SU-DHL-6 (cell line): Measurements from ENCODE around the gene CBFA2T2.

Experiments used
- H2AFZ ChIP-seq: fragments of 200-600 bp; sonication (generic); 2 replicates; pipeline ENCODE4 v1.6.1; 2014; ENCODE audit warnings: low read depth, mild to moderate bottlenecking, moderate library complexity, mixed read lengths, antibody characterized with exemption, low read length; ENCODE audit not compliant: severe bottlenecking
- H3F3A ChIP-seq: fragments of 200-600 bp; shearing (Covaris generic); 2 replicates; pipeline ENCODE4 v1.6.0; 2016; ENCODE audit warnings: antibody characterized with exemption, mild to moderate bottlenecking; ENCODE audit not compliant: insufficient read depth
- H3K27ac ChIP-seq: fragments of 200-600 bp; sonication (generic); 2 replicates; pipeline ENCODE4 v1.5.1; 2016; ENCODE audit warnings: low read depth, mild to moderate bottlenecking, low read length, moderate library complexity, mixed read lengths
- H3K27me3 ChIP-seq: fragments of 200-600 bp; sonication (generic), shearing (Covaris generic); 2 replicates; pipeline ENCODE4 v1.6.0; 2014; ENCODE audit warnings: mild to moderate bottlenecking, low read length
- H3K36me3 ChIP-seq: fragments of 200-600 bp; sonication (generic); 2 replicates; pipeline ENCODE4 v1.6.1; 2014; ENCODE audit warnings: mild to moderate bottlenecking, low read length, mixed read lengths
- H3K4me2 ChIP-seq: fragments of 300-600, 200-600 bp; shearing (Covaris generic), sonication (generic); 2 replicates; pipeline ENCODE4 v1.6.0; 2014; ENCODE audit warnings: low read length, low read depth, mild to moderate bottlenecking; ENCODE audit not compliant: poor library complexity, severe bottlenecking
- H3K4me3 ChIP-seq: fragments of 200-600 bp; sonication (generic); 2 replicates; pipeline ENCODE4 v1.5.1; 2014; ENCODE audit warnings: antibody characterized with exemption, low read length, mild to moderate bottlenecking, mixed read lengths; ENCODE audit not compliant: insufficient read depth, poor library complexity, severe bottlenecking
- H3K79me2 ChIP-seq: fragments of 200-600 bp; sonication (generic); 2 replicates; pipeline ENCODE4 v1.6.1; 2014; ENCODE audit warnings: mild to moderate bottlenecking, low read length, moderate library complexity; ENCODE audit not compliant: insufficient read depth
- H3K9ac ChIP-seq: fragments of 200-600 bp; sonication (generic); 2 replicates; pipeline ENCODE4 v1.7.0; 2014; ENCODE audit warnings: mild to moderate bottlenecking, low read length
- H3K9me2 ChIP-seq: fragments of 200-600 bp; sonication (generic); replicated peaks from 2 replicates; pipeline ENCODE4 v1.6.1; 2014; ENCODE audit warnings: low read length; ENCODE audit not compliant: insufficient read depth
- H3K9me3 ChIP-seq: fragments of 200-600 bp; sonication (generic); 2 replicates; pipeline ENCODE4 v1.6.1; 2014; ENCODE audit warnings: low read length, mixed read lengths; ENCODE audit not compliant: insufficient read depth
- H4K20me1 ChIP-seq: fragments of 200-600 bp; sonication (generic); 2 replicates; pipeline ENCODE4 v1.6.1; 2014; ENCODE audit warnings: low read depth, mild to moderate bottlenecking, antibody characterized with exemption, low read length, moderate library complexity, mixed read lengths
- EZH2phosphoT487 ChIP-seq: fragments of 200-600 bp; sonication (generic), shearing (Covaris generic); conservative IDR thresholded peaks from 2 replicates; pipeline ENCODE4 v1.6.1; 2018; ENCODE audit warnings: mild to moderate bottlenecking, antibody characterized with exemption, low read length, moderate library complexity, mixed read lengths
- TF ChIP-seq, protein P1 (sequence below): fragments of 200-600 bp; sonication (generic); IDR thresholded peaks from one replicate; pipeline ENCODE4 v1.5.1; 2017; ENCODE audit warnings: antibody characterized with exemption, mild to moderate bottlenecking, low read length, moderate library complexity; ENCODE audit not compliant: insufficient read depth, poor library complexity, severe bottlenecking

The CBFA2T2 gene

DNA sequence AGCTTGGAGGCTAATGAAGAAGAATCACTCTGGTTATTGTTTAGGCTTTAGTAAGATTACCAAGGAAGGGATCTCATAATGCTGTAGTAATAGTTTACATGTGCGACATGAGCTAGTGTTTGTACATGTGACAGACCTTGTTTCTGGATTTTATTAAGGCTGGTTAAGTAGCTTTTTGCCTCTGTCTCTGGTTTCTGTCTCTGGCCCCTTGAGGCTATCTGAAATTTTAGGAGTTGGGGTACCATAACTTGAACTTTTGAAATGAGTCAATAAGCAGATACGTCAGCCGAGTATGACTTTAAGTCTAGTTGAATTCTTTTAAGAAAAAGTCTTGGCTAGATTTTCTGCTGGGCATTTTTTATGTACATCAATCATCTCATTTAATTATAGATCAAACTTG is 9.5 kb downstream of the CBFA2T2 start:
- Histone ChIP-seq H3K27me3 (no peaks in the 10 kb centered on the region), H3K79me2 (no peaks in the 10 kb centered on the region), H3F3A (no peaks in the 10 kb centered on the region), H3K9me3 (no peaks in the 10 kb centered on the region), H4K20me1 (no peaks in the 10 kb centered on the region), H3K36me3 (no peaks in the 10 kb centered on the region), H3K9me2 (no peaks in the 10 kb centered on the region), H3K4me3 (no peak overlapping the region), H3K9ac (no peak overlapping the region), H2AFZ (no peak overlapping the region), H3K4me2 (no peak overlapping the region), H3K27ac (no peak overlapping the region)
- no peak for TF ChIP-seq EZH2phosphoT487
- TF ChIP-seq, protein P1, sequence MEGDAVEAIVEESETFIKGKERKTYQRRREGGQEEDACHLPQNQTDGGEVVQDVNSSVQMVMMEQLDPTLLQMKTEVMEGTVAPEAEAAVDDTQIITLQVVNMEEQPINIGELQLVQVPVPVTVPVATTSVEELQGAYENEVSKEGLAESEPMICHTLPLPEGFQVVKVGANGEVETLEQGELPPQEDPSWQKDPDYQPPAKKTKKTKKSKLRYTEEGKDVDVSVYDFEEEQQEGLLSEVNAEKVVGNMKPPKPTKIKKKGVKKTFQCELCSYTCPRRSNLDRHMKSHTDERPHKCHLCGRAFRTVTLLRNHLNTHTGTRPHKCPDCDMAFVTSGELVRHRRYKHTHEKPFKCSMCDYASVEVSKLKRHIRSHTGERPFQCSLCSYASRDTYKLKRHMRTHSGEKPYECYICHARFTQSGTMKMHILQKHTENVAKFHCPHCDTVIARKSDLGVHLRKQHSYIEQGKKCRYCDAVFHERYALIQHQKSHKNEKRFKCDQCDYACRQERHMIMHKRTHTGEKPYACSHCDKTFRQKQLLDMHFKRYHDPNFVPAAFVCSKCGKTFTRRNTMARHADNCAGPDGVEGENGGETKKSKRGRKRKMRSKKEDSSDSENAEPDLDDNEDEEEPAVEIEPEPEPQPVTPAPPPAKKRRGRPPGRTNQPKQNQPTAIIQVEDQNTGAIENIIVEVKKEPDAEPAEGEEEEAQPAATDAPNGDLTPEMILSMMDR: no peak

DNA sequence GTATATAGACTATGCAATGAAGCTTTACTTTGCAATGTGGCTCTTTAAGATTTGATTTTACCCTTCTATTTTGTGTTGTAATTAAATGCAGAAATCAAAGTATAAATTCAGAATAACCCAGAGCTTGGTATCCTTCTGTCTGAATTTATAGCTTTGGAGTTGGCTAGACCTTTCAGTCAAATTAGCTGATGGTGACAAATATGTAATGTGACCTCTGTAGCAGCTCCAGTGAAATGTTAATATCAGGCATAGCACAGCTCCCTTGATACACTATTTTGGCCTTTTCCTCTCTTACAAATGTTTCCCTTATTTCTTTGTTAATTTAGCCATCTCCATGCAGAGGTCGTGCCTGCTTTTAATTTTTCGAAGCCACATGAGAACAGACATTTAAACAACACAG is 11.1 kb downstream of the CBFA2T2 start:
- Histone ChIP-seq H3K27ac (no peak overlapping the region), H3K4me3 (no peak overlapping the region), H4K20me1 (0 out of 2 replicates have a peak, but pooled peaks cover 4% of the 10 kb centered on the region), H3K36me3 (no peaks in the 10 kb centered on the region), H3K4me2 (no peak overlapping the region), H3K79me2 (no peaks in the 10 kb centered on the region), H3F3A (no peaks in the 10 kb centered on the region), H3K9me2 (no peaks in the 10 kb centered on the region), H2AFZ (no peak overlapping the region), H3K9me3 (no peaks in the 10 kb centered on the region), H3K9ac (no peak overlapping the region), H3K27me3 (no peaks in the 10 kb centered on the region)
- no peak for TF ChIP-seq EZH2phosphoT487
- TF ChIP-seq, protein P1: no peak

DNA sequence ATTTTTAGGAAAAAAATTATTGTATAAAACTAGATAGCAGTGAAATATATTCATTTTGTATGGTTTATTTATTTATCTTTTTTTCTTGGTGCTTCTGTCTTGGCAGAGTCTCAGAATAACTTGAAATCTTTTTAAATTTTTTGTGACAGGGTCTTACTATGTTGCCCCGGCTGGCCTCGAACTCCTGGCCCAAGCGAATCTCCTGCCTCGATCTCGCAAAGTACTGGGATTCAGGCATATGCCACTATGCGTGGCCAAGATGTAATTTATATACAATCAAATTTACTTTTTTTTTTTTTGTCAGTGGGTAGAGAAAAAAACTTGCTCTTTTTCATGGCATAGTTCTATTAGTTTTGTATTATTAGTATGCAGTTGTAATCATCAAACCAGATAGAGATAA is 13.7 kb downstream of the CBFA2T2 start:
- H3K4me2 ChIP-seq: no peak overlapping the region
- H3F3A ChIP-seq: no peaks in the 10 kb centered on the region
- no peaks in the 10 kb centered on the region for H3K9me2 ChIP-seq
- no peak overlapping the region for H2AFZ ChIP-seq
- no peak overlapping the region for H3K9ac ChIP-seq
- no peaks in the 10 kb centered on the region for H3K27me3 ChIP-seq
- H3K79me2 ChIP-seq: no peaks in the 10 kb centered on the region
- H3K4me3 ChIP-seq: no peak overlapping the region
- TF ChIP-seq, protein P1: no peak
- no peak for TF ChIP-seq EZH2phosphoT487
- H3K27ac ChIP-seq: no peak overlapping the region
- 0 out of 2 replicates have a peak, but pooled peaks cover 4% of the 10 kb centered on the region for H4K20me1 ChIP-seq
- no peaks in the 10 kb centered on the region for H3K9me3 ChIP-seq
- no peaks in the 10 kb centered on the region for H3K36me3 ChIP-seq

DNA sequence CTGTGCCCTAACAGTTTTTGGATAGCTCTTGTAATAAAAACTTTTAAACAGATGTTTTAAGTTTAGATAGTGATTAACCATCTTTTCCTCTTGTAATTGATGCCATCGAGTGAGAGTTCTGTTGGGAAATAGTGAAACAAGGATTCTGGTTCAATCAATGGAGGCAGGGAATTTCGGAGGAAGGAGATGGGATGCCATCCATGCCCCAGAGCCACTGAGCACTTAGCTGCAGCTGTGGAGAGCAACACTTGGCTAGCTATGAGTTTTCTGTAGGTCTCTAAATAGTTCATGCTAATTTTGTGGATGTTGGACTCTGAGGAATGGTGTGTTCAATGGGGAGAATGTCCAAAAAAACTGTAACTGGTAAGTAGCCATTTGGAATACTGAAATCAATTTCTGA is 16.7 kb downstream of the CBFA2T2 start:
- H4K20me1 ChIP-seq: 0 out of 2 replicates have a peak, but pooled peaks cover 4% of the 10 kb centered on the region

More for the DNA sequence above, 16.7 kb downstream of the CBFA2T2 start:
- Histone ChIP-seq H3K4me2 (no peak overlapping the region), H3F3A (no peaks in the 10 kb centered on the region), H3K36me3 (no peaks in the 10 kb centered on the region), H3K27me3 (no peaks in the 10 kb centered on the region), H3K9me3 (no peaks in the 10 kb centered on the region), H3K79me2 (no peaks in the 10 kb centered on the region), H3K27ac (no peak overlapping the region), H3K4me3 (no peak overlapping the region), H3K9ac (no peak overlapping the region), H2AFZ (no peak overlapping the region), H3K9me2 (no peaks in the 10 kb centered on the region)
- TF ChIP-seq, protein P1: no peak
- TF ChIP-seq EZH2phosphoT487: no peak
